ELR (cell line): ENCODE results near the gene CARD9.

Experiments
- DNase-seq: peaks from one replicate; pipeline ENCODE4 v3.0.0-alpha.2; 2015; ENCODE audit warnings: low read depth

CARD9 gene

DNA sequence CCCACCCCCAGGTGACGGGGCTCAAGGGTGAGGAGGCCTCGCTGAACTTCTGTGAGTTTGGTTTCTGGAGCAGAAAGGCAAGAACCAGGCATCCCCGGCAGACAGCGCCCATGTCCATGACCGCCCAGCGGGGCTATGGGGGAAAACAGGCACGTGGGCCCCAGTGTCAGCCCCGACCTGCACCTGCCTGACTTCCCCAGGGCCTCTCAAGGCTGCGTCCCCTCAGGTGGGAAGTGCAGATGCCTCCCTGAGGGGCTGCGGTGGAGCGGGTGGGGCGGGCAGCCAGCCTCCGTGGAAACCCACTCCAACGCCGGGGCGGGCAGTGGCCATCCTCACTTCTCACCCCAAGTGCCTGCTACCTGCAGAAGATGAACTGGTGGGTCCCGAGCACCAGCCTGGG lies 6.9 kb upstream of the CARD9 start:
- no peak for DNase-seq

DNA sequence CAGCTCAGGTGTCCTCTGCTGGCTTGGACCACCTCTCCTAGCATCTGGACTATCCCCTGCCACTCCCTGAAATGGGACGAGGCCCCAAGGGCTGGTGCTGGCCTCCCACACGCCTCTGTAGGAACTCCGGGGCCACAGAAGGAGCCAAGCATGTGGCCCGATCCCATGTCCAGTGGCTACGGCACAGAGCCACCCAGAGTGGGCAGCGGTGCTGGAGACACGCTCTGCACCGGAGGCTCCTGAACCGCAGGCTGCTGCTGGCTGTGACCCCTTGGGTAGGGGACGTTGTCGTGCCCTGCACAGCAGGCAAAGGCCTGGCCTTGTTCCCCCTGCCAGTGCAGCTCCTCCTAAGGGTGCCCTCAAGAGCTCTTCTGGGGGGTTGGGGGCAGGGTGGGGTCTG lies 6.4 kb upstream of the CARD9 start:
- no peak for DNase-seq

DNA sequence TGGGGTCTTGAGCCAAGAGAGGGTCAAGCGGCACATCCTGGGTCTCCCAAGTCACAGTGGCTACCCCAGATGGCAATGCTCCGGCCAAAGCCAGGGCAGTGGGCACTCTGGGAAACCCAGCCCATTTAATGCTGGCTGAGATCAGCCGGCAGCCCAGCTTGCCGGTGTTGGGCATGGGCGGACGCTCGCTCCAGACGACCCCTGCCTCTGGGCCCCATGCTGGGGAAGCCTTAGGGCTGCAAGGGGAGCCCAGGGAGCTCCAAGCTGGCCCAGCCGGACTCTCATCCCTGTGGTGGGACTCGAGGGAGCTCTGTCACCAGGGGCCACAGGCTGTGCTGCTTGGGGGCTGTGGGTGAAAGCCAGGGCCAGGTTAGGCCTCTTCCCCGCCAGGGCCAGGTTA lies 5.9 kb upstream of the CARD9 start:
- no peak for DNase-seq

DNA sequence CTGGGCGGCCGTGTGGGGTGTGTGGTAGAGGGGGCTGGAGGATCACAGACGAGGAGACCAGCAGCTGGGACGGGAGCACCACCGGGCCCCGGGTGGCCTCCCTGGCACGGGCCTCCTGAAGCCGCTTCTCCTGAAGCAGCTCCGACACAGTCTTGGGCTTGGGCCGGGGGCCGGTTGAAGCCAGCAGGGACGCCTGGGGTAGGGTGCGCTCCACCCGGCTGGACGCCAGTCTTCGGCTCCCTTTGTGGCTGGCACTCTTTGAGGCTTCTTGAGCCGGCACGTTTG lies 5.5 kb upstream of the CARD9 start:
- no peak for DNase-seq

DNA sequence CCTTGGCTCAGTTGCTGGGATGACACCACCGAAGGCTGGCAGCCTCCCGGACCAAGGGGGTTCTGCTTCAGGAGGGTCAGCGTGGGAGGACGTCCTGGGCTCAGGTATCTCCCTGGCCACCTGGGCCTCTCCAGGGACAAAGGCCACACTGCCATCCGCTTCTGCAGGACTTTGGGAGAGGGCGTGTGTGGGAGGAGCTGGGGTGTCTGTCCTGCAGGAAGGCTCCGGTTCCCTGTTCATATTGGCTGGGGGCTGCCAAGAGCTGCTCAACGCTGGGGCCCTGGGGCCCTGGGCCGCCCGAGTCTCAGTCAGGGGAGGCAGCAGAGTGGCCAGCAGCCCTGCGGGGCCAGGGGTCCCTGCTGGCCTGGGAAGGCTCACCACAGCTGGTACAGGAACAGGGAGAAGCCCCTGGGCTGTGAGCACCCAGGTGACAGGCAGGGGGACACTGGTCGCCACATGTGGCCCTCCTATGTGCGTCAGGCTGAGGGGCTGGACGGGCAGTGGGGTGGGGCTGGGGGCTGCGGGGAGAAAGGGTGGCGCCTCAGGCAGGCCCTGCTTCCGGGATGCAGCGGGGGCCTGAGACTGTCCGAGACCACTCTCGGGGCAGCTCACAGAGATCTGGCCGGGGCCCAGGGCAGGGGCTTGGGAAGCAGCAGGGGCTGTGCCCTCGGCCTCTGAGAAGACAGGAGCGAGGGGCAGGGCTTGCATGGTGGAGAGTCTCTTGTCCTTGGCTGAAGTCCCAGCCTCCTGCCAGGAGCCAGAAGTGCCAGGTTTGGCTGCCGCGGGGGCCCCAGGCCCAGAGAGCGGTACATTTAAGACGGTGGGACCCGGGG lies 4.9 kb upstream of the CARD9 start:
- no peak for DNase-seq

DNA sequence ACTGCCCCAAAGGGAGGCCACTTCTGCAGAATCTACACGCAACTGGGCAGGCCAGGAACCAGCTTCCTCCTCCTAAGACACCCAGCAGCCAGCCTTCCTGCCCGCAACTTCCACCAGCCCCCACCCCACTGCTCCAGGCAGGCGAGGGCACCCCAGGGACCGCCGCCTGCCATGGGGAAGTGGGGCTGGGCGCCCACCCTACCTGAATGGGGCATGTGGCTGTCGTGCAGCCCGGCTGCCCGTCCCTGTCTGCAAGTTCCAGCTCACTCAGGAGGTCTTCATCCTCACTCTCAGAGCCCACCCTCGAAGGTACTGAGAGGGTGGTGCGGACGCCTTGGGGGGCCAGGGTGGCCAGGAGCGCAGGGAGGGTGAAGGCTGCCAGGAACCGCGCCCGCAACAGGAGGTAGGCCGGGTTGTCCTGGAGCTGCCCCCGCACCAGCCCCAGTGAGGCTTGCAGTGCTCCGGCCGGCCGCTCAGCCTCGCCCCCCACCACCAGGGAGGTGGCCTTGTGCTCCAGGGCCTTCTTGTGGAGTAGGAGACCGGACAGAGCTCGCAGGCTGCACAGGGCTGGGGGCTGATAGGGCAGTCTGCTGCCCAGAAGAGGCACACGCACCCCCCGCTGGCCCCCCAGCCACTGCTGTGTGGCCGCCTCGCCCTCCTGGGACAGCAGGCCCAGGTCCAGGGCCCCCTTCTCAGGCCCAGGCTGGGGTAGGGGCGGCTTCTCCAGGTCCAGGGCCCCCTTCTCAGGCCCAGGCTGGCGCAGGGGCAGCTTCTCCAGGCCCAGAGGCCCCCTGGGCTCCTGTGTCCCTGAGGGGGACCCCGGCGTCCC lies 4.1 kb upstream of the CARD9 start:
- DNase-seq: no peak

DNA sequence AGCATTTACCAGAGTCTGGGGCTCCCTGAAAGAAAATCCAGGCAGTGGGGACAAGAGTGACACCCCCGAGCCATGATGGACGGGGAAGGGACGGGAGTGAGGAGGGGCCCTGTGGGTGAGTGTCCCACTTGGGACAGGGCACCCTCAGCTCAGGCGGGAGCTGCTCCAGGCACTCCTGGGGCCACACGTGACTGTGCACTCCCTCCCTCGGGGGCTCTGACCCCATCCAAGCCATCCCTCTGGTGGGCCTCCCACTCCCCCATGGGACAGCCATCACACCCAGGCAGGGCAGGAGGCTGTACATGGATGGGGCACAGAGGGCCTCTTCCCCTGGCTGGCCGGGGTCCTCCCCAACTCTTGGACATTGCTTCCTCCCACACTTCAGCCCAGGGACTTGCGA lies 3.0 kb upstream of the CARD9 start:
- DNase-seq: no peak

DNA sequence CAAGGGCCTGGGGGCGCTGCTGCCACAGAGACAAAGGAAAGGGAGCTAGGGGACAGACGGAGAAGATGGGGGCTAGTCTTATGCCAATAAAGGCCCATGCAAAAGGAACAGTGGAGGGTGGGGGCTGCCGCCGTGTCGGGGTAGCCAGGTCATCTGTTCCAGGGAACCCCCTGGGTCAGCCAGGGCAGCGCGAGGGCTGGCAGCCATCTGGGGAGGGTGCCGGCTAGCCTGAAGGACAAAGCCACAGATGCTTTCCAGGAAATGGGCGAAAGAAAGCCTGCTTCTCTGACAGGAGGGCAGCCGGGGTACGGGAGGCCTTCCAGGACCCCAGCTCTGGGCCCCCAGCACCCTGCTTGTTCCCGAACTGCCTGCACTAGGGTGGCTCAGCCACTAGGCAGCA lies 1.6 kb upstream of the CARD9 start:
- no peak for DNase-seq

DNA sequence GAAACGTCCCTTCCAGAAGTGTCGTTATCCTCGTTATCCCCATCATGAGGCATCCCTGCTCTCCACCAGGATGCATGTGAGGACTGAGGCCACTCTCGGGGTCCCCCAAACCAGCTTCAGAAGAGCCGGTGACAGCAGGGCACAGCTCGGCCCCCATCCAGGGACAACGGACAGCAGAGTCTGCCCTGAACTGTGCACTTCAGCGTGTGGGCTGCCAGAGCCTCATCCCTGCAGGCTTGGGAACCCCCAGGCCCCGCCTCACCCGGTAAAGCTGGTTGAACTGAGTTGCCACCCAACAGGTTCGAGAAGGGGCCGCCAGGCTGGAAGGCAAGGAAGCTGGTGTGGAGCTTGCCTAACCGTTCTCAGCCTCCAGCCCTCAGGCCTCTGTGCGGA lies 710 bp upstream of the CARD9 start:
- no peak for DNase-seq

DNA sequence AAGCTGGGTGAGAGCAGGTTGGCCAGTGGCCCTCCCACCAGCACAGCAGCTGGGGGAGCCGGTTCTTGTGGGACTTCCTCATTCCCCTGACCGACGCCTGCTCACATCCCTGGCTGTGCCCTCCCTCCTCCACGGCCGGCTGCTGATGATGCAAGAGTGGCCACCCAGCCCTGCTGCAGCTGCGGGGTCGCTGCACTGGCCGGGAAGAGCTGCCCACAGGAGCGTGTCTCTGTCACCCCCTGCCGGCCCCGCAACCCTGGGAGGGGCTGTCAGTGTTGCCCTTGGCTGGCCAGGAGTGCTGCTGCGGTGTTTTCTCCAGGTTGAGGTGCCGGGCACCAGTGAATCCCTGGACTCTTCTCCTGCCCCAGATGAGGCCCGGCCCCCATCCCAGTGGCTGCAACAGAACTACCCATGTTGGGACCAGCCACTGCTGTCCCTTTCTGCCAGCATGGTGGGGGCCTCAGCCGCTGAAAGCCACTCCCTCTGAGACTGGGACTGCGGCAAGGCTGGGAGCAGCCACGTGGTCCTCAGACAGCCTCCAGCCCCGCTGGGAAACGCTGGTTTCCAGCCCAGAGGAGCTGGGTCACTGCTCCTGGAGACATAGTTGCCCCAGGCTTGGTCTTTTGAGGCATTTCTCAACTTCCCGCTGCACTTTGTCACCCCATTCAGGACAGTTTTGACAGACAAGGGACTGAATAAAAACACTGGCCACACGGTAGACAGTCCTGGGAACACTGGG lies 739 bp downstream of the CARD9 start:
- DNase-seq: peak; percentile 76

DNA sequence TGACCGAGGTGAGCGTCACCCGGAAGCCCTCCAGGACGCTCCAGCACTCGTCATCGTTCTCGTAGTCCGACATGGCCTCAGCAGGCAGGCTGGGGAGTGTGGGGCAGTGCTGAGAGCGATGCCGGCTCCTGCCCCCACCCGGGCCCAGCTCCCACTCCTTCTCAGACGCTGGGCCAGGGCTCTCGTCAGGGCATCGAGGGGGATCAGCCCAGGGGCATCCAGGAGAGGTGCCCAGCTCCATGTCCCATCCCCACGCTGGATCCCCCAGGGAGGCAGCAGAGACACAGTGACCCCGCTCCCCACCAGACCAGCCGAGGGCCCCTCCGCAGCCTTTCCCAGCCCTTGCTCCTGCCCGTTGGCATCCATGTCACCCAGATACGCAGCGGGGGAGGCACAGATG lies 1.5 kb downstream of the CARD9 start:
- DNase-seq: no peak

DNA sequence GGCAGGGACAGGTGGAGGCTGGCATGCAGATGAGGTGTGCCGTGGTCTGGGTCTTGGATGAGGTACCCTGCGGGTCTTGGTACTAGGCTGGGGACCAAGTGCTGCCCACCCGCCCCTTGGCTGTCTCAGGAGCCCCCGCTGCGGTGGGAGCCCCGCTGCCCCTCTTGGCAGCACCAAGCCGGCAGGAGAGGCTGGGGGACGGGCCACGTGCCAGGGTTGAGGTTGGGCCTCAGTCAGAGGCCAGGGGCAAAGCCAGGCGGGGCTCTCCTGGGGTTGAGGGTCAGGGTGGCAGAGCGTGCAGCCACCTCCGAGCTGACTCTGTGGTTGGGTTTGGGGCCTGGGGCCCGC lies 2.0 kb downstream of the CARD9 start:
- no peak for DNase-seq

DNA sequence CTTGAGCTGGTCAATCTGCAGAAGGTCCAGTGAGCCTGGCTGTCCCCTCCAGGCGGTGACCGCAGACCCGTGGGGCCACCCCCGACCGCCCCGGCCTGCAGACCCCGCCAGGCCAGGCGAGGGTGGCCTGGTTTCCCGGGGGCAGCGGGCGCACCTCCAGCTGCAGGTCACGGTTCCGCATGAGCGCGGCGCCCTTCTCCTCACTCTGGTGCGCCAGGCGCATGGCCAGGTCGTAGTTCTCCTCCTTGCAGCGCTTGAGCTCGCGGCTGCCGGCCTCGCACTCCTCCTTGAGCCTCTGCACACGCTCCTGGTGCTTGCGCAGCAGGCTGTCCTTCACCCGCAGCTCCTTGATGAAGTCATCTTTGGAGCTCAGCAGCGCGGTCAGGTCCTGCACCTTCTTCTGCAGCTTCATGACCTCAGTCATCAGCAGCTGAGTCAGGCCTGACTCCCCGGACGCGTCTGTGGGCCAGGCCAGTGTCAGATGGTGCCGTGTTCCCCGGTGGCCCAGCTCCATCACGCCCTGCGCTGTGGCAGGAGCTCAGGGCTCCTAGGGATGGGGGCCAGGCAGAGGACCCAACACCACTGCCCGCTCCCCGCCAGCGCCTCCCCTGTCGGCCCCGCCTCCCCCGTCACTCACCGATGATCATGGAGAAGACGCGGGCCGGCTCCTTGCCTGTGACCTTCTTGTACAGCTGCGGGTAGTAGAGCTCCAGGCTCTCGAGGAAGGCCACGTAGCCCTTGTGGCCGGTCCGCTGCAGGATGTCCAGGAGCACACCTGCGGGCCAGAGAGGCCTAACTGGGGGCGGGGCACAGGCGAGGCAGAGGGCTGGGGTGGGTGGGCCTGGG lies 2.6 kb downstream of the CARD9 start:
- DNase-seq: peak; percentile 92

DNA sequence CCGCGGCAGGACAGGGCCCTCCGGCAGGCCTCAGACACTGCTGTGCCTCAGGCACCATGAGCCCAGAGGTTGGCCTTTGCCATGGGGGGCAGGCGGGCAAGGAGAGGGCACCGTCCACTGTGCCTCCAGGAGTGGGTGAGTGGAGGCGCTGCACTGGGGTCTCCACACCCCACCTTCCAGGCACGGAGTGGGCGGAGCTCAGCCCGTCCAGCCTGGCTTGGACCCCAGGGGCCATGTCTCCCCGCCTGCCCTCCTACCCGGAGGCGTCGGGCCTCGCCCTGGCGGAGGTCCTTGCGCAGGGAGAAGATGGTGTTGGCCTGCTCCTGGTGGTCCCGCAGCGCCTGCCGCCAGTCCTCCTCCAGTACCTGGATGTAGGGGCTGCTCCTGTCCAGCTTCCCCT lies 3.4 kb downstream of the CARD9 start:
- no peak for DNase-seq

DNA sequence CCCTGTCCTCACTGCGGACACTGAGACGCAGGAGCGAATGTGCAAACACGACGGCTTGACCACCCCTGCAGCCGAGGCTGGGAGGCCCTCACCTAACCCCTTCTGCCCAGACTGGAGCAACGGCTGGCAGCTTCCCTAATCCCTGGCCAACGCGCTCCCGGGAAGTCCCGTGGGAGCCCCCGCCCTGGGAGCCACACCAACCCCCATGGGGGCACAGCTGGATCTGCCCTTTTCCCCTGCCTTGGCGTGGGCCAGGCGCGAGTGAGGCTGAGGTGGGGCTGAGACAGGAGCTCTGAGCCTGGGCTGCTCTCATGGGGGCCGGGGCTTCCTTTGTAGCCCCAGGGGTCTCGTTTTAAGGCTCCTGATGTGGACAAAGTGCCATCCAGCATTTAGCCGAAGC lies 5.3 kb downstream of the CARD9 start:
- no peak for DNase-seq

DNA sequence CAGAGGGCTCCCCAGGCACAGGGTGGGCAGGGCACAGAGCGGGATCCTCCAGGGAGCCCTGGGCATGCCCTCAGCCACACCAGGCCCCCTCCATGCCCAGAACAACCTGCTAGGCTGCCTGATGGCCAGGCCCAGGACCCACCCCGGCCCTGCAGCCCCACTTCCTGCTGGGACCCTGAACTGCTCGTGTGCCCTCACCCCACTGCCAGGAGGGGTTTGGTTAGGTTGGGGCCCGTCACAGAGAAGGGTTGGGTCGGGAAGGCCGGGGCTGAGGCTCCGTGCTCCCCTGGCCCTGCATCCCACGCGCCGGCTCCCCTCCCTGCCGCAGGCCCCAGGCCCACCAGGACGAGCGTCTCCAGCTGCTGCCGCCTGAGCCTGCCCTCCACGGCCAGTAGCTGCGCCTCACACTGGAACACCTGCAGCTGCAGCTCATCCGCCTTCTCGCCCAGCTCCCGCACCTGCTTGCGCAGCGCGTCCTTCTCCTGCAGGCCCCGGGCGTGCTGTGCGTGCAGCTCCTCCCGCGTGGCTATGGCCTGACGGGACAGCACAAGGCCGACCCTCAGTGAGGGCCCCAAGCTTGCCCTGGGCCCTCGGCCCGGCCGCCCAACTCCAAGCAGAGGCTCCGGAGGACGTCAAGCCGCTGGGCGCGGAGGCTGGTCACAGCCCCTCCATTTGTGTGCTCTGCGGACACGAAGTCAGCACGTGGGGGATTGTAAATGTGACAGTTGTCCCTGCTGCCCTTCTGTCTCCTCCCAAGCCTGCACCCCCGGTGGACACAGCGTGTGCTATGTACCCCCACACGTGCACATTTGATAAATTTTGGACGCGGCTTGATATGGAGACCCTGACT lies 5.9 kb downstream of the CARD9 start:
- no peak for DNase-seq

DNA sequence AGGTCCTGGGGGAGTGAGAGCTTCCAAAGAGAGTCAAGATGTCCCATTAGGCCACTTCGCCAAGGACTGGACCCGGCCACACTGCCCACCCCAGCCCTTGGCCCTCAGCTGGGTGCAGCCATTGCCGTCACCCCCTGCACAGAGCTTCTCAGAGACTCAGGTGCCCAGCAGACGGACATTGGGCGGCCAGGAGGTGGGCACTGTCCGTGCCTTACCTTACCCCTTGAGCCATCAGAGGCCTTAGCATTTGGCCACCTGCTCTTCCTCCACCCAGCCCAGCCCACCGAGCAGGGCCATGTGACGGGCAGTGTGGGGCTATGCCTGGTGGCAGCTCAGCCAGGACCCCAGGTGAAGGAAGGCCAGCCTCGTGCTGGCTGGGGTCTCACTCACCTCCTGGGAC lies 6.6 kb downstream of the CARD9 start:
- DNase-seq: no peak

DNA sequence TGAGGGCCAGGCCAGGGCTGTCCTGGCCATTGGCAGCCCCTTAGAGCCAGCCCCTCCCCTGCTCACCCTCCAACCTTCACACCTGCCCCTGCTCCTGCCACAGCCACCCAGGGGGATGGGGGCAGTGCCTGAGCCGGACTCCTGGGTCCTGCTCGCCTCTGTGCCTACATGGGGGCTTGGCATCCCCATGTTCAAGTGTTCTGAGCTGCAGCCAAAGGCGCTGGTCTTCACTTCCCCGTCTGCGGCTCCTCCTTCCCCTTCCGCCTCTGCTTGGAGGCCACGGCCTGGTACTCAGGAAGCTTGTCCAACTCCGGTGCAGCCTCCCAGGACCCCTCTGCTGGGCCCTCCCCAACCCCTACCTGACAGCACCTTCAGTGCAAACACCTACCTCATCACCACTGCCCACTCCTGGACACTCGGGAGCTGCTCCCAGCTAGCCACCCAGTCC lies 7.7 kb downstream of the CARD9 start:
- DNase-seq: no peak

DNA sequence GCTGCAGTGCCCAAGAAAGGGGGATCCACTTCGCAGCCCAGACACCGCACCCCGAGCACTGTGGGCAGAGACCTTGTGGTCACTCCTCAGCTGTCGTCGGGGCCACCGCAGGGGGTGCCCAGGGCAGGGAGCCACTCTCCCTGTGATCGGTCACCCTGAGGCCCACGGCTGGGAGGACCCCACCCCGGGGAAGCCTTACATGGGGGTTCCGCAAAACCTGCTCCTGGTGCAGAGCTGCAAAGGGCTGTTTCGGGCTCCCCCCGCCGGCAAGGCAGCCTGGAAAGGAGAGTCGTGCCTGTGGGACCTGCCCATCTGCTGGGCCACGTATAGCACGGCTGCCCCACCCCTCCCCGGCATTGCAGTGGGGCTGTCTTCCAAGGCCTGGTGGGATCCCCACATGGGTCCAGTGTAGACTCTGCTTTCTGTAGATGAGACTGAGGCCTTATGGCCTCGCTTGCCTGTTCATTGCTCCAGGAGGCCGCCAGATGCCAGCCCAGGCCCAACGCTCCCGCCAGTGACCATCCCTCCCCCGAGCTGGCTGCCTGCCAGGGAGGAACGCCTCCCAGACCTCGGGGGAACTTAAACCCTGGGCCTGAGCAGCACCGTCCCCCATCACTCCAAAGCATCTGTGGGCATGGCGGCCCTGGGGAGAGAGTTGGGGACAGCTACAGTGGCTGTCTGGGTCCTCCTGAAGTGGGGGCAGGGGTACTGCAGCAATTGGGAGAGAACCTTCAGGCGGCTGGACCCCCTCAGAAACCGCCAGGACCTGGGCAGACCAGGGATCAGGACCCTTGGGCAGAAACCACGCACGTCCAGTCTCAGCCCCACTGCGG lies 8.3 kb downstream of the CARD9 start:
- DNase-seq: no peak
